Dendritic cell treated with granulocyte-macrophage colony-stimulating factor and Interleukin-4, amounts not matched to agents 40 ng/mL and 50 ng/mL, for 4 days (primary cell): Measurements from ENCODE around the gene MAP3K5.

Experiments
- H3K27ac Mint-ChIP-seq: one replicate; pipeline ENCODE4 v1.8.0; 2022; ENCODE audit warnings: mild to moderate bottlenecking, mixed read lengths
- H3K27me3 Mint-ChIP-seq: one replicate; pipeline ENCODE4 v1.8.0; 2022; ENCODE audit warnings: mild to moderate bottlenecking, mixed read lengths
- H3K36me3 Mint-ChIP-seq: one replicate; pipeline ENCODE4 v1.8.0; 2022; ENCODE audit warnings: low read depth, mixed read lengths
- H3K4me1 Mint-ChIP-seq: one replicate; pipeline ENCODE4 v1.8.0; 2022; ENCODE audit warnings: low read depth, mixed read lengths
- H3K4me3 Mint-ChIP-seq: one replicate; pipeline ENCODE4 v1.8.0; 2022; ENCODE audit warnings: mild to moderate bottlenecking, moderate library complexity, mixed read lengths
- H3K9me3 Mint-ChIP-seq: one replicate; pipeline ENCODE4 v1.8.0; 2022; ENCODE audit warnings: mixed read lengths
- intact Hi-C: fragments of 100-400 bp; cut with micrococcal nuclease; formaldehyde crosslinking; loops from one replicate; pipeline ENCODE4 v1.15.0; 2022

The MAP3K5 gene

GRCh38 chr6:136627191-136627590 is 165.1 kb downstream of the MAP3K5 start:
- H3K4me1 Mint-ChIP-seq = no peaks in the 10 kb centered on the region
- peaks cover 84% of the 10 kb centered on the region for H3K36me3 Mint-ChIP-seq
- H3K4me3 Mint-ChIP-seq = no peak overlapping the region
- intact Hi-C loops = no loop called here
- no peaks in the 10 kb centered on the region for H3K27me3 Mint-ChIP-seq
- no peak overlapping the region for H3K27ac Mint-ChIP-seq
- no peaks in the 10 kb centered on the region for H3K9me3 Mint-ChIP-seq

GRCh38 chr6:136625293-136625692 is 167.0 kb downstream of the MAP3K5 start:
- Mint-ChIP-seq H3K9me3 (no peaks in the 10 kb centered on the region), H3K4me3 (no peak overlapping the region), H3K27me3 (no peaks in the 10 kb centered on the region), H3K4me1 (no peaks in the 10 kb centered on the region), H3K27ac (no peak overlapping the region), H3K36me3 (peaks cover 84% of the 10 kb centered on the region)
- intact Hi-C loops = no loop called here

- Mint-ChIP-seq H3K27ac (no peak overlapping the region), H3K9me3 (no peaks in the 10 kb centered on the region), H3K27me3 (no peaks in the 10 kb centered on the region), H3K4me3 (no peak overlapping the region), H3K4me1 (no peaks in the 10 kb centered on the region), H3K36me3 (peaks cover 84% of the 10 kb centered on the region)
- intact Hi-C loops = no loop called here
These were observed 167.9 kb downstream of the MAP3K5 start for GRCh38 chr6:136624347-136624746.

- Mint-ChIP-seq H3K9me3 (no peaks in the 10 kb centered on the region), H3K27me3 (no peaks in the 10 kb centered on the region), H3K4me1 (no peaks in the 10 kb centered on the region), H3K4me3 (no peak overlapping the region), H3K36me3 (peaks cover 84% of the 10 kb centered on the region), H3K27ac (no peak overlapping the region)
- intact Hi-C loops = no loop called here
These were observed 174.2 kb downstream of the MAP3K5 start for GRCh38 chr6:136618086-136618485.

- no peak overlapping the region for H3K4me3 Mint-ChIP-seq
- no peak overlapping the region for H3K27ac Mint-ChIP-seq
- intact Hi-C loops = no loop called here
- no peaks in the 10 kb centered on the region for H3K9me3 Mint-ChIP-seq
- peaks cover 5% of the 10 kb centered on the region for H3K4me1 Mint-ChIP-seq
- peaks cover 79% of the 10 kb centered on the region for H3K36me3 Mint-ChIP-seq
- no peaks in the 10 kb centered on the region for H3K27me3 Mint-ChIP-seq
These were observed 175.8 kb downstream of the MAP3K5 start for GRCh38 chr6:136616527-136616926.

GRCh38 chr6:136614994-136615393 is 177.3 kb downstream of the MAP3K5 start:
- Mint-ChIP-seq H3K4me3 (no peak overlapping the region), H3K27me3 (no peaks in the 10 kb centered on the region), H3K27ac (no peak overlapping the region), H3K36me3 (peaks cover 73% of the 10 kb centered on the region), H3K4me1 (peaks cover 14% of the 10 kb centered on the region), H3K9me3 (no peaks in the 10 kb centered on the region)
- intact Hi-C loops = no loop called here

- no peak overlapping the region for H3K4me3 Mint-ChIP-seq
- H3K36me3 Mint-ChIP-seq = peaks cover 73% of the 10 kb centered on the region
- no peaks in the 10 kb centered on the region for H3K27me3 Mint-ChIP-seq
- H3K4me1 Mint-ChIP-seq = peaks cover 21% of the 10 kb centered on the region
- intact Hi-C loops = no loop called here
- no peaks in the 10 kb centered on the region for H3K9me3 Mint-ChIP-seq
- no peak overlapping the region for H3K27ac Mint-ChIP-seq
These were observed 177.9 kb downstream of the MAP3K5 start for GRCh38 chr6:136614350-136614749.

- intact Hi-C loops = no loop called here
- peaks cover 70% of the 10 kb centered on the region for H3K36me3 Mint-ChIP-seq
These were observed 178.8 kb downstream of the MAP3K5 start for GRCh38 chr6:136613477-136613876.

GRCh38 chr6:136612666-136613389 is 179.4 kb downstream of the MAP3K5 start:
- H3K27me3 Mint-ChIP-seq = no peaks in the 10 kb centered on the region
- intact Hi-C loops = no loop called here
- H3K27ac Mint-ChIP-seq = no peak overlapping the region
- H3K9me3 Mint-ChIP-seq = no peaks in the 10 kb centered on the region
- no peak overlapping the region for H3K4me3 Mint-ChIP-seq
- H3K4me1 Mint-ChIP-seq = peaks cover 29% of the 10 kb centered on the region
- peaks cover 70% of the 10 kb centered on the region for H3K36me3 Mint-ChIP-seq

More at GRCh38 chr6:136613477-136613876, 178.8 kb downstream of the MAP3K5 start:
- Mint-ChIP-seq H3K4me1 (peaks cover 22% of the 10 kb centered on the region), H3K27me3 (no peaks in the 10 kb centered on the region), H3K4me3 (no peak overlapping the region), H3K9me3 (no peaks in the 10 kb centered on the region), H3K27ac (no peak overlapping the region)

GRCh38 chr6:136611746-136612145 is 180.5 kb downstream of the MAP3K5 start:
- intact Hi-C loops = no loop called here
- no peaks in the 10 kb centered on the region for H3K9me3 Mint-ChIP-seq
- H3K27me3 Mint-ChIP-seq = no peaks in the 10 kb centered on the region
- no peak overlapping the region for H3K4me3 Mint-ChIP-seq
- peaks cover 31% of the 10 kb centered on the region for H3K4me1 Mint-ChIP-seq
- peaks cover 72% of the 10 kb centered on the region for H3K36me3 Mint-ChIP-seq
- peak overlapping the region; percentile 50 for H3K27ac Mint-ChIP-seq

GRCh38 chr6:136611133-136611532 is 181.1 kb downstream of the MAP3K5 start:
- peaks cover 71% of the 10 kb centered on the region for H3K36me3 Mint-ChIP-seq
- intact Hi-C loops = no loop called here
- peaks cover 31% of the 10 kb centered on the region for H3K4me1 Mint-ChIP-seq
- H3K4me3 Mint-ChIP-seq = no peak overlapping the region
- no peaks in the 10 kb centered on the region for H3K27me3 Mint-ChIP-seq
- H3K9me3 Mint-ChIP-seq = no peaks in the 10 kb centered on the region
- H3K27ac Mint-ChIP-seq = no peak overlapping the region

- intact Hi-C loops = no loop called here
- Mint-ChIP-seq H3K27me3 (no peaks in the 10 kb centered on the region), H3K4me1 (peaks cover 31% of the 10 kb centered on the region), H3K36me3 (peaks cover 82% of the 10 kb centered on the region), H3K27ac (peak overlapping the region; percentile 72), H3K4me3 (no peak overlapping the region), H3K9me3 (no peaks in the 10 kb centered on the region)
These were observed 182.2 kb downstream of the MAP3K5 start for GRCh38 chr6:136609873-136610706.

- no peak overlapping the region for H3K4me3 Mint-ChIP-seq
- H3K27ac Mint-ChIP-seq = peak overlapping the region; percentile 72
- H3K4me1 Mint-ChIP-seq = peaks cover 31% of the 10 kb centered on the region
- H3K36me3 Mint-ChIP-seq = peaks cover 85% of the 10 kb centered on the region
- no peaks in the 10 kb centered on the region for H3K27me3 Mint-ChIP-seq
- H3K9me3 Mint-ChIP-seq = no peaks in the 10 kb centered on the region
- intact Hi-C loops = no loop called here
These were observed 183.3 kb downstream of the MAP3K5 start for GRCh38 chr6:136608991-136609390.

GRCh38 chr6:136607932-136608772 is 184.1 kb downstream of the MAP3K5 start:
- peaks cover 31% of the 10 kb centered on the region for H3K4me1 Mint-ChIP-seq
- H3K4me3 Mint-ChIP-seq = no peak overlapping the region
- no peaks in the 10 kb centered on the region for H3K9me3 Mint-ChIP-seq
- H3K27ac Mint-ChIP-seq = no peak overlapping the region
- no peaks in the 10 kb centered on the region for H3K27me3 Mint-ChIP-seq
- peaks cover 83% of the 10 kb centered on the region for H3K36me3 Mint-ChIP-seq
- intact Hi-C loops = no loop called here
